IMR-90 (cell line): Measurements from ENCODE around the gene NRIP1. TPM values are rescaled to one million over a fixed set of nuclear protein-coding genes. Genes with fewer than 3 reads are reported as not detected.

Source experiments
- ATAC-seq: fragments of 200-7000 bp; cut with Tn5 transposase; 2 replicates; pipeline ENCODE4 v1.9.1; 2020; ENCODE audit warnings: low read depth, mild to moderate bottlenecking, moderate library complexity
- BruUV-seq: library from RNA; stranded (reverse); fragments of 400-500 nt; replicated peaks from 2 replicates; lab custom pipeline; 2021; lab: Mats Ljungman, UMichigan
- CTCF ChIA-PET: fragments of 300-600 bp; formaldehyde crosslinking; extraction: SDS; loops from one replicate; lab custom pipeline; 2021; ENCODE audit warnings: antibody characterized with exemption; lab: Yijun Ruan, JAX
- POLR2A ChIA-PET: fragments of 300-600 bp; sonication (Branson Sonifier 250); formaldehyde crosslinking; loops from one replicate; lab custom pipeline; 2022; ENCODE audit warnings: antibody characterized with exemption; ENCODE audit not compliant: unreplicated experiment; lab: Charles Lee
- DNase-seq: peaks from one replicate; pipeline ENCODE4 v3.0.0; 2013
- H2AFZ ChIP-seq: replicated peaks from 2 replicates; pipeline ENCODE3; 2013; ENCODE audit warnings: low read length, mild to moderate bottlenecking; ENCODE audit not compliant: poor library complexity
- H2AK5ac ChIP-seq: 2 replicates; pipeline ENCODE4 v1.6.1; 2013; ENCODE audit warnings: low read depth, low read length, inconsistent platforms
- H2AK9ac ChIP-seq: replicated peaks from 2 replicates; pipeline ENCODE3; 2013; ENCODE audit warnings: mild to moderate bottlenecking, low read depth, low read length, moderate library complexity; ENCODE audit not compliant: poor library complexity
- H2BK120ac ChIP-seq: 2 replicates; pipeline ENCODE4 v1.6.1; 2013; ENCODE audit warnings: low read depth, low read length, inconsistent platforms
- H2BK15ac ChIP-seq: 3 replicates; pipeline ENCODE4 v1.6.1; 2013; ENCODE audit warnings: low read depth, low read length, inconsistent platforms
- H2BK20ac ChIP-seq: 2 replicates; pipeline ENCODE4 v1.6.1; 2013; ENCODE audit warnings: low read depth, mild to moderate bottlenecking, inconsistent platforms, low read length, moderate library complexity
- H2BK5ac ChIP-seq: 2 replicates; pipeline ENCODE4 v1.6.1; 2013; ENCODE audit warnings: mild to moderate bottlenecking, low read depth, low read length, inconsistent platforms; ENCODE audit not compliant: poor library complexity, severe bottlenecking
- H3K14ac ChIP-seq: replicated peaks from 2 replicates; pipeline ENCODE4 v1.6.1; 2013; ENCODE audit warnings: low read depth, low read length, inconsistent platforms
- H3K18ac ChIP-seq: 2 replicates; pipeline ENCODE4 v1.6.1; 2013; ENCODE audit warnings: low read depth, low read length, control low read depth
- H3K23ac ChIP-seq: 2 replicates; pipeline ENCODE4 v1.6.1; 2013; ENCODE audit warnings: low read depth, low read length, inconsistent platforms
- H3K27ac ChIP-seq: 2 replicates; pipeline ENCODE4 v1.5.1; 2013; ENCODE audit warnings: mild to moderate bottlenecking, control low read depth, low read length; ENCODE audit not compliant: insufficient read depth
- H3K27me3 ChIP-seq: 2 replicates; pipeline ENCODE4 v1.6.1; 2013; ENCODE audit warnings: low read length; ENCODE audit not compliant: control insufficient read depth, insufficient read depth
- H3K36me3 ChIP-seq: 2 replicates; pipeline ENCODE4 v1.6.1; 2013; ENCODE audit warnings: low read length, mixed read lengths; ENCODE audit not compliant: control insufficient read depth, insufficient read depth
- H3K4ac ChIP-seq: 2 replicates; pipeline ENCODE4 v1.6.1; 2013; ENCODE audit warnings: low read depth, low read length, inconsistent platforms
- H3K4me1 ChIP-seq: 2 replicates; pipeline ENCODE4 v1.6.1; 2013; ENCODE audit warnings: low read length, mixed read lengths; ENCODE audit not compliant: control insufficient read depth, insufficient read depth
- H3K4me2 ChIP-seq: 2 replicates; pipeline ENCODE4 v1.6.1; 2013; ENCODE audit warnings: low read depth, mild to moderate bottlenecking, control low read depth, low read length, moderate library complexity
- H3K4me3 ChIP-seq: 2 replicates; pipeline ENCODE4 v1.5.1; 2013; ENCODE audit warnings: low read depth, mild to moderate bottlenecking, control low read depth, low read length, moderate library complexity; ENCODE audit not compliant: insufficient read depth
- H3K56ac ChIP-seq: 2 replicates; pipeline ENCODE4 v1.6.1; 2013; ENCODE audit warnings: low read length, inconsistent platforms; ENCODE audit not compliant: insufficient read depth; ENCODE audit errors: extremely low read depth
- H3K79me1 ChIP-seq, 2 experiments: 2 replicates each; pipeline ENCODE4 v1.6.1; 2013; ENCODE audit warnings: low read length in 2 of 2, inconsistent platforms in 1 of 2, low read depth in 1 of 2
- H3K9ac ChIP-seq: 2 replicates; pipeline ENCODE4 v1.6.1; 2013; ENCODE audit warnings: low read depth, low read length, control low read depth
- H3K9me1 ChIP-seq: 2 replicates; pipeline ENCODE4 v1.6.1; 2013; ENCODE audit warnings: low read length, inconsistent platforms; ENCODE audit not compliant: insufficient read depth
- H3K9me3 ChIP-seq: 2 replicates; pipeline ENCODE4 v1.6.1; 2013; ENCODE audit warnings: low read length; ENCODE audit not compliant: control insufficient read depth, insufficient read depth
- H4K20me1 ChIP-seq: 2 replicates; pipeline ENCODE4 v1.6.1; 2013; ENCODE audit warnings: low read length, inconsistent platforms; ENCODE audit not compliant: insufficient read depth
- H4K5ac ChIP-seq: 2 replicates; pipeline ENCODE4 v1.6.1; 2013; ENCODE audit warnings: mild to moderate bottlenecking, low read depth, low read length, control low read depth
- H4K8ac ChIP-seq, 2 experiments: 2 replicates each; pipeline ENCODE4 v1.6.1; 2013; ENCODE audit warnings: low read depth in 2 of 2, low read length in 2 of 2, control low read depth in 1 of 2, inconsistent platforms in 1 of 2
- H4K91ac ChIP-seq: 2 replicates; pipeline ENCODE4 v1.6.1; 2013; ENCODE audit warnings: low read depth, low read length, inconsistent platforms; ENCODE audit not compliant: insufficient read depth
- BHLHE40 ChIP-seq: fragments of 150-350 bp; IDR thresholded peaks from 2 replicates; pipeline ENCODE4 v1.6.1; 2016; ENCODE audit warnings: mild to moderate bottlenecking, low read depth, low read length
- CEBPB ChIP-seq: IDR thresholded peaks from 2 replicates; pipeline ENCODE4 v1.6.1; 2012; ENCODE audit warnings: low read depth, low read length, improper control_type of control experiment
- CHD1 ChIP-seq: IDR thresholded peaks from 2 replicates; pipeline ENCODE4 v1.6.1; 2012; ENCODE audit warnings: low read depth, low read length, improper control_type of control experiment
- CTCF ChIP-seq: conservative IDR thresholded peaks from 2 replicates; pipeline ENCODE4 v1.5.1; 2012; ENCODE audit warnings: mild to moderate bottlenecking, low read depth, low read length, improper control_type of control experiment
- ELK1 ChIP-seq: fragments of 150-350 bp; IDR thresholded peaks from 2 replicates; pipeline ENCODE4 v1.6.1; 2016; ENCODE audit warnings: low read depth, mild to moderate bottlenecking, low read length, moderate library complexity, borderline replicate concordance
- FOS ChIP-seq: fragments of 150-350 bp; IDR thresholded peaks from 2 replicates; pipeline ENCODE4 v1.6.1; 2016; ENCODE audit warnings: low read depth, low read length
- MAFK ChIP-seq: IDR thresholded peaks from 2 replicates; pipeline ENCODE4 v1.6.1; 2012; ENCODE audit warnings: low read depth, low read length, improper control_type of control experiment
- MAZ ChIP-seq: IDR thresholded peaks from 2 replicates; pipeline ENCODE4 v1.6.1; 2012; ENCODE audit warnings: low read depth, mild to moderate bottlenecking, low read length, improper control_type of control experiment, moderate library complexity, borderline replicate concordance
- MXI1 ChIP-seq: IDR thresholded peaks from 2 replicates; pipeline ENCODE4 v1.6.1; 2012; ENCODE audit warnings: low read depth, mild to moderate bottlenecking, low read length, moderate library complexity, borderline replicate concordance
- NFE2L2 ChIP-seq: fragments of 150-350 bp; IDR thresholded peaks from 2 replicates; pipeline ENCODE4 v1.6.1; 2016; ENCODE audit warnings: low read depth, mild to moderate bottlenecking, low read length
- POLR2A ChIP-seq: IDR thresholded peaks from 2 replicates; pipeline ENCODE4 v1.6.1; 2012; ENCODE audit warnings: mild to moderate bottlenecking, low read depth, low read length
- RAD21 ChIP-seq: IDR thresholded peaks from 2 replicates; pipeline ENCODE4 v1.6.1; 2012; ENCODE audit warnings: low read length, improper control_type of control experiment
- RCOR1 ChIP-seq: IDR thresholded peaks from 2 replicates; pipeline ENCODE4 v1.6.1; 2012; ENCODE audit warnings: mild to moderate bottlenecking, low read length, improper control_type of control experiment; ENCODE audit not compliant: insufficient replicate concordance
- RFX5 ChIP-seq: IDR thresholded peaks from 2 replicates; pipeline ENCODE4 v1.8.0; 2012; ENCODE audit warnings: low read depth, mild to moderate bottlenecking, low read length, moderate library complexity
- SMC3 ChIP-seq: fragments of 150-350 bp; IDR thresholded peaks from 2 replicates; pipeline ENCODE4 v1.6.1; 2016; ENCODE audit warnings: low read depth, mild to moderate bottlenecking, antibody characterized with exemption, low read length, moderate library complexity
- USF2 ChIP-seq: fragments of 150-350 bp; IDR thresholded peaks from 2 replicates; pipeline ENCODE4 v1.6.1; 2017; ENCODE audit warnings: mild to moderate bottlenecking, antibody characterized with exemption, low read length, low read depth
- WGBS, 2 experiments: methylation state at CpG; one replicate each; pipeline versions ENCODE4 v1.1.5 to v1.1.7; 2013; ENCODE audit warnings: missing lambda C conversion rate in 2 of 2; ENCODE audit not compliant: insufficient read length in 1 of 2; ENCODE audit errors: extremely low coverage in 2 of 2; 5-methylcytosine and 5-hydroxymethylcytosine counted together
- dilution Hi-C: fragments of 300-500 bp; cut with HindIII; formaldehyde crosslinking; loops from one replicate; pipeline ENCODE4 v1.14.3; 2018; ENCODE audit warnings: low sequenced_read_pairs; ENCODE audit not compliant: unreplicated experiment
- in situ Hi-C: fragments of 300-500 bp; cut with MboI; formaldehyde crosslinking; loops from 3 replicates; pipeline ENCODE4 v1.14.3; 2019; ENCODE audit warnings: low sequenced_read_pairs, inconsistent platforms, mixed read lengths
- intact Hi-C: fragments of 100-400 bp; cut with micrococcal nuclease; formaldehyde crosslinking; loops from 2 replicates; pipeline ENCODE4 v1.10.0; 2022
- polyA plus RNA-seq, 3 experiments: library from polyadenylated mRNA; depleted of rRNA; stranded (reverse); fragments of >200 nt; gene quantifications; 2 replicates each; pipeline ENCODE4 v1.2.3, GENCODE V29; 2012; ENCODE audit warnings: low replicate concordance in 1 of 3
- total RNA-seq: library from RNA; depleted of rRNA; stranded (reverse); fragments of >200 nt; gene quantifications from 2 replicates; pipeline ENCODE4 v1.2.3, GENCODE V29; 2012

NRIP1 gene
- total and polyA plus RNA-seq, 2 of the 4 experiments (the other 2 are of a cell fraction) = 9.6 to 73.8 TPM

- no peak overlapping the region for H2BK5ac ChIP-seq
- WGBS, 2 experiments = no CpG with 5 or more reads among the region's 2 CpGs
- no peak overlapping the region for H3K9ac ChIP-seq
- peaks cover 4% of the 10 kb centered on the region for H3K27me3 ChIP-seq
- H4K8ac ChIP-seq = no peak overlapping the region
- H2BK20ac ChIP-seq = no peak overlapping the region
- no TSS peak for BruUV-seq
- no peak overlapping the region for H2BK15ac ChIP-seq
- no peaks in the 10 kb centered on the region for H4K20me1 ChIP-seq
- dilution Hi-C loops = no loop called here
- no peaks in the 10 kb centered on the region for H3K36me3 ChIP-seq
- H2AK9ac ChIP-seq = no peak overlapping the region
- H3K4me2 ChIP-seq = no peak overlapping the region
- no peak overlapping the region for H3K14ac ChIP-seq
- no peaks in the 10 kb centered on the region for H3K9me3 ChIP-seq
- in situ Hi-C loops = loop anchor here (25.0 kb wide), 1 partner anchor 691 kb away; the partner anchor contains the start of gene HSPA13
- POLR2A ChIA-PET = no interaction called here
- no peak overlapping the region for H2AK5ac ChIP-seq
- no peak overlapping the region for H2BK120ac ChIP-seq
- ATAC-seq (no peak), DNase-seq (no peak)
- no peaks in the 10 kb centered on the region for H3K79me1 ChIP-seq
- no peak overlapping the region for H3K18ac ChIP-seq
- H4K91ac ChIP-seq = no peak overlapping the region
- no peak overlapping the region for H3K23ac ChIP-seq
- no peak overlapping the region for H2AFZ ChIP-seq
- no peak overlapping the region for H3K4me3 ChIP-seq
- no peak overlapping the region for H3K56ac ChIP-seq
- no peak overlapping the region for H3K4ac ChIP-seq
- H3K4me1 ChIP-seq = no peaks in the 10 kb centered on the region
- no peaks in the 10 kb centered on the region for H3K9me1 ChIP-seq
- CTCF ChIA-PET = no interaction called here
- intact Hi-C loops = no loop called here
- no peak for TF ChIP-seq BHLHE40
- TF ChIP-seq CTCF = no peak
- no peak for TF ChIP-seq MAZ
- TF ChIP-seq CHD1 = no peak
- TF ChIP-seq USF2 = no peak
- no peak for TF ChIP-seq CEBPB
- no peak for TF ChIP-seq RAD21
- no peak for TF ChIP-seq ELK1
- TF ChIP-seq RCOR1 = no peak
- TF ChIP-seq POLR2A = no peak
- no peak for TF ChIP-seq MXI1
- no peak for TF ChIP-seq SMC3
- TF ChIP-seq MAFK = no peak
- TF ChIP-seq FOS = no peak
- no peak for TF ChIP-seq NFE2L2
- TF ChIP-seq RFX5 = no peak
- no peak overlapping the region for H3K27ac ChIP-seq
- H4K5ac ChIP-seq = no peak overlapping the region
Observed at GRCh38 chr21:15078180-15078579, 13.4 kb upstream of the NRIP1 start.
